ENCODE measurements around the gene STYX.

DNA sequence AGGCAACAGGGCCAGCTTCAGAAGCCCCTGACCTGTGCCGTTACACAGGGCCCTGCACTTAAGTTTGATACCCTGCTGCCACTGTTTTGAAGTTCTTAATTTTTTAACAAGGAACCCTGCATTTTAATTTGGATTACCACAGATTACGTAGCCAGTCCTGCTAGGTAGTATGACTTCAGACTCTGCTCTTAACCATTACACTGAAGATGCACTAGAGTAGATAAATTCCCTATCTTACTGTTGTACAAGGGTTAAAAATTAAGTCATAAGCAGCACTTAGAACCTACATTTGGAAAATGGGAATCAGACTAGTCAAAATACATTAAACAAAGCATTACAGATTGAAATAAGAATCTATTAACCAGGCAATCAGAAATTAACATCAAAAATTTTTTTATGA is 59.2 kb downstream of the STYX start:
- TF ChIP-seq ZNF274 (IDR thresholded peaks at IDR 0.05; ENCODE audit: low read depth, low read length) (no peak), YY1 (IDR thresholded peaks at IDR 0.05; ENCODE audit: insufficient read depth, insufficient read length) (no peak)

Data from NT2/D1 (cell line).